Pancreas (tissue), 10 donors: ENCODE data around the gene SNUPN. TPM values are rescaled to one million over a fixed set of nuclear protein-coding genes. Genes with fewer than 3 reads are reported as not detected.
"Not testable (repeated sequence)": the region's sequence is repeated elsewhere in the genome, so short reads cannot be mapped to it uniquely, and the experiment has no call there.

Experiments used
- ATAC-seq, 4 donors: fragments of 200-7000 bp; cut with Tn5 transposase; one replicate each; pipeline versions ENCODE4 v1.8.0 to v1.9.1; 2020; ENCODE audit warnings: mild to moderate bottlenecking in 4 of 4, moderate library complexity in 4 of 4
- DNase-seq, 6 donors: peaks; one replicate each; pipeline ENCODE4 v3.0.0-alpha.2; 2020
- FAIRE-seq: peaks from 2 replicates; lab custom pipeline; 2012; peaks lifted over from hg19 to GRCh38; lab: Jason Lieb, UNC
- H3K27ac ChIP-seq, 4 donors: fragments of 200-600 bp; sonication (generic); 1 replicate in 3 of 4; 2 replicates in 1 of 4; pipeline versions ENCODE4 v1.5.0 to v1.8.0; 2020
- H3K27me3 ChIP-seq, 4 donors: fragments of 200-600 bp; one replicate each; pipeline ENCODE4 v1.8.0; 2021
- H3K36me3 ChIP-seq, 3 donors: fragments of 200-600 bp; sonication (generic) in 1 of 3; one replicate each; pipeline versions ENCODE4 v1.5.0 to v1.8.0; 2020 to 2021
- H3K4me1 ChIP-seq, 3 donors: fragments of 200-600 bp; one replicate each; pipeline ENCODE4 v1.8.0; 2021
- H3K4me3 ChIP-seq, 4 donors: fragments of 200-600 bp; sonication (generic) in 2 of 4; one replicate each; pipeline versions ENCODE4 v1.5.0 to v1.8.0; 2020 to 2021
- H3K9me3 ChIP-seq, 4 donors: fragments of 200-600 bp; one replicate each; pipeline ENCODE4 v1.8.0; 2021
- CTCF ChIP-seq, 4 donors: fragments of 200-600 bp; sonication (generic) in 3 of 4; IDR thresholded peaks; one replicate each; pipeline versions ENCODE4 v1.5.0 to v1.8.0; 2021; ENCODE audit warnings: antibody characterized with exemption in 4 of 4
- WGBS, 2 donors: extraction: QIAGEN DNeasy Blood & Tissue Kit; methylation state at CpG; one replicate each; pipeline ENCODE4 v1.1.7; 2013; 5-methylcytosine and 5-hydroxymethylcytosine counted together
- intact Hi-C, 3 donors: fragments of 100-400 bp; cut with DNase I; formaldehyde crosslinking; loops; one replicate each; pipeline versions ENCODE4 v1.11.1 to v1.14.2; 2022
- polyA plus RNA-seq, 2 donors: library from polyadenylated mRNA; stranded (reverse); fragments of 200-250 nt; gene quantifications; one replicate each; pipeline ENCODE4 v1.2.3, GENCODE V29; 2013
- total RNA-seq, 6 donors: library from RNA; stranded (reverse); fragmentation: NEBNext Ultra II Directional in 4 of 6; extraction: Animal tissue kit (Norgen Biotek cat#: 25700) in 4 of 6; gene quantifications; one replicate each; pipeline versions ENCODE4 v1.2.1 to v1.2.4, GENCODE V29; 2021 to 2023
- donor health status: healthy with polysubstance abuse.
- donor health status: DM: no; HTN: no; CAD: no; lungs with moderate emphysema.
- donor health status: DM: no; HTN: no; CAD: no.
- donor health status: control.
- donor health status: control.
- donor health status: Bipolar disorder and iron deficiency.
- donor health status: DM: yes; HTN: yes; CAD: no.
- donor health status: DM: no; HTN: no; CAD: no.
- donor health status: DM: no; HTN: no; CAD: no.
- donor health status: DM: yes; HTN: yes; CAD: no.

The SNUPN gene
- total and polyA plus RNA-seq, 8 donors = 5.1 to 13.1 (median 7.9) TPM

GRCh38 chr15:75590239-75590638 is 35.3 kb downstream of the SNUPN start:
- no peak for TF ChIP-seq CTCF (IDR thresholded peaks at IDR 0.05)
- no peaks in the 10 kb centered on the region for H3K4me1 ChIP-seq
- DNase-seq = no peak
- intact Hi-C loops = no loop called here
- 86 to 88% methylated on average over 2 of the region's 2 CpGs for WGBS, 2 donors
- no peaks in the 10 kb centered on the region for H3K27me3 ChIP-seq
- no peak for ATAC-seq
- H3K27ac ChIP-seq = no peak overlapping the region
- FAIRE-seq = no peak
- H3K36me3 ChIP-seq = no peaks in the 10 kb centered on the region
- no peak overlapping the region for H3K4me3 ChIP-seq
- no peaks in the 10 kb centered on the region for H3K9me3 ChIP-seq

DNA sequence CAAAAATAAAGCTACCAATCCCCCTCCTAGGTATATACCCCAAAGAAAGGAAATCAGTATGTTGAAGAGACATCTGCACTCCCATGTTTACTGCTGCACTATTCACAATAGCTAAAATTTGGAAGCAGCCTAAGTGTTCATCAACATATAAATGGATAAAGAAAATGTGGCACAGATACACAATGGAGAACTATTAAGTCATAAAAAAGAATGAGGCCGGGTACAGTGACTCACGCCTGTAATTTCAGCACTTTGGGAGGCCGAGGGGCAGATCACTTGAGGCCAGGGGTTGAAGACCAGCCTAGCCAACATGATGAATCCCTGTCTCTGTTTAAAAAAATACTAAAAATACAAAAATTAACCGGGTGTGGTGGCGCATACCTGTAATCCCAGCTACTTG is 36.5 kb downstream of the SNUPN start:
- Histone ChIP-seq H3K36me3 (no peaks in the 10 kb centered on the region), H3K27ac (no peak overlapping the region), H3K4me3 (no peak overlapping the region), H3K9me3 (no peaks in the 10 kb centered on the region), H3K27me3 (no peaks in the 10 kb centered on the region), H3K4me1 (no peaks in the 10 kb centered on the region)
- 97% methylated on average over 5 of the region's 5 CpGs for WGBS, 2 donors
- ATAC-seq (no peak), FAIRE-seq (no peak), DNase-seq (no peak)
- intact Hi-C loops = no loop called here
- no peak for TF ChIP-seq CTCF (IDR thresholded peaks at IDR 0.05)

DNA sequence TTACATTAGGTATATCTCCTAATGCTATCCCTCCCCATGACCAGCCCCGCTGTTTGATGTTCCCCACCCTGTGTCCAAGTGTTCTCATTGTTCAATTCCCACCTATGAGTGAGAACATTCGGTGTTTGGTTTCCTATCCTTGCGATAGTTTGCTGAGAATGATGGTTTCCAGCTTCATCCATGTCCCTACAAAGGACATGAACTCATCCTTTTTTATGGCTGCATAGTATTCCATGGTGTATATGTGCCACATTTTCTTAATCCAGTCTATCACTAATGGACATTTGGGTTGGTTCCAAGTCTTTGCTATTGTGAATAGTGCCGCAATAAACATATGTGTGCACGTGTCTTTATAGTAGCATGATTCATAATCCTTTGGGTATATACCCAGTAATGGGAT is 39.1 kb downstream of the SNUPN start:
- DNase-seq, ATAC-seq, intact Hi-C loops, H3K27me3 ChIP-seq, FAIRE-seq, H3K4me3 ChIP-seq, H3K27ac ChIP-seq, H3K9me3 ChIP-seq, H3K4me1 ChIP-seq, H3K36me3 ChIP-seq: not testable (repeated sequence)
- WGBS, 2 donors = 98% methylated on average over 5 of the region's 5 CpGs

DNA sequence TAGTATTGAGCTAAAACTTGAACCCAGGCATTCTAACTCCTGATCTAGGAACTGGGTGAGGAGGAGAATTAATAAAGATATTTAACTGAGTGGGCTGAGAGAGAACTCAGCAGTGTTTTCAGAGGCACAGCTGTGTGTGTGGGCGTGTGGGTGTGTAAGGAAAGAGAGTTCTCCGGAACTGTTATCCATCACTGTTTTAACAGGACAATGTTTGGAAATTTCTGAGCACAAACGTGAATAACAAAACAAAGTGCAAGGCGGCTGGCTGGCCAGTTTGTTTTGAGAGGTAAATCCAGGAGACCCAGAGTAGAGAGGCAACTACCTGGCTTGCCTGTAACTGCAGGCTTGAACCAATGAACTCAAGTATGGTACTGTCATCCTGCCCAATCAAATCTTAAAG is 41.4 kb downstream of the SNUPN start:
- H3K4me1 ChIP-seq = no peaks in the 10 kb centered on the region
- TF ChIP-seq CTCF (IDR thresholded peaks at IDR 0.05) = no peak
- H3K27ac ChIP-seq = no peak overlapping the region
- H3K36me3 ChIP-seq = no peaks in the 10 kb centered on the region
- no peaks in the 10 kb centered on the region for H3K27me3 ChIP-seq
- no peak for ATAC-seq
- no peaks in the 10 kb centered on the region for H3K9me3 ChIP-seq
- FAIRE-seq = no peak
- 50 to 58% methylated on average over 4 of the region's 4 CpGs for WGBS, 2 donors
- no peak for DNase-seq
- H3K4me3 ChIP-seq = no peak overlapping the region
- intact Hi-C loops = no loop called here

- H3K36me3 ChIP-seq = no peaks in the 10 kb centered on the region
- H3K27ac ChIP-seq = no peak overlapping the region
- DNase-seq (no peak), ATAC-seq (no peak), FAIRE-seq (no peak)
- no peaks in the 10 kb centered on the region for H3K9me3 ChIP-seq
- 77 to 84% methylated on average over 5 of the region's 5 CpGs for WGBS, 2 donors
- H3K4me3 ChIP-seq = no peak overlapping the region
- no peaks in the 10 kb centered on the region for H3K27me3 ChIP-seq
- intact Hi-C loops = no loop called here
- no peaks in the 10 kb centered on the region for H3K4me1 ChIP-seq
- no peak for TF ChIP-seq CTCF (IDR thresholded peaks at IDR 0.05)
Measured at GRCh38 chr15:75583701-75584100, 41.8 kb downstream of the SNUPN start.

DNA sequence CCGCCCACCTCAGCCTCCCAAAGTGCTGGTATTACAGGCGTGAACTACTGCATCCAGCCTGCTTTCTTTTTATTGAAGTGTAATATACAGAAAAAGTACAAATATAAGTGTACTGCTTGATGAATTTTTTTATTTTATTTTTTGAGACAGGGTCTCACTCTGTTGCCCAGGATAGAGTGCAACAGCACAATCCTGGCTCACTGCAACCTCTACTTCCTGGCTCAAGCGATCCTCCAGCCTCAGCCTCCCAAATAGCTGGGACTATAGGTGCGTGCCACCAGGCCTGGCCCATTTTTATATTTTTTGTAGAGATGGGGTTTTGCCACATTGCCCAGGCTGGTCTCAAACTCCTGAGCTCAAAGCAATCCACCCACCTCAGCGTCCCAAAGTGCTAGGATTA is 42.6 kb downstream of the SNUPN start:
- ATAC-seq, H3K4me3 ChIP-seq, DNase-seq, H3K27ac ChIP-seq, intact Hi-C loops, H3K9me3 ChIP-seq, H3K27me3 ChIP-seq, H3K36me3 ChIP-seq, FAIRE-seq, H3K4me1 ChIP-seq: not testable (repeated sequence)
- 93% methylated on average over 5 of the region's 5 CpGs for WGBS, 2 donors
